Tibial nerve (tissue), 4 donors: ENCODE results near the gene FAM50A.

ENCODE experiments used
- CTCF ChIP-seq, 5 experiments: fragments of 200-600 bp in 3 of 5; fragments of 450-650 bp in 2 of 5; sonication (generic) in 3 of 5; IDR thresholded peaks; one replicate each; pipeline ENCODE4 v1.5.1; 2016 to 2019; ENCODE audit warnings: antibody characterized with exemption in 5 of 5, mild to moderate bottlenecking in 3 of 5, moderate library complexity in 2 of 5
- EP300 ChIP-seq, 2 donors: sonication (generic); formaldehyde crosslinking; IDR thresholded peaks; one replicate each; pipeline ENCODE4 v1.6.1; 2017; ENCODE audit warnings: antibody characterized with exemption in 2 of 2, mild to moderate bottlenecking in 1 of 2
- POLR2A ChIP-seq, 2 donors: fragments of 450-650 bp; IDR thresholded peaks; one replicate each; pipeline ENCODE4 v1.6.1; 2017; ENCODE audit warnings: antibody characterized with exemption in 2 of 2, mild to moderate bottlenecking in 2 of 2, moderate library complexity in 2 of 2

- TF ChIP-seq CTCF (IDR thresholded peaks at IDR 0.05) (no peak), POLR2A (IDR thresholded peaks at IDR 0.05) (no peak), EP300 (IDR thresholded peaks at IDR 0.05) (no peak)
Observed at GRCh38 chrX:154494715-154495114, 50.8 kb downstream of the FAM50A start.
